Measurements from ENCODE around the gene SRGAP3.

- TF ChIP-seq CTCF (IDR thresholded peaks at IDR 0.05) (no peak), POLR2A (IDR thresholded peaks at IDR 0.05) (no peak)
These were observed 111.8 kb downstream of the SRGAP3 start for GRCh38 chr3:9137676-9138075.
